C4-2B (cell line): Measurements from ENCODE around the gene BPI.

ENCODE experiments used
- ZFX ChIP-seq: fragments of 450-650 bp; IDR thresholded peaks from 2 replicates; pipeline ENCODE4 v1.6.1; 2017
- TF ChIP-seq, protein P1 (sequence below): fragments of 450-650 bp; conservative IDR thresholded peaks from 2 replicates; pipeline ENCODE4 v1.5.1; 2017; ENCODE audit warnings: mild to moderate bottlenecking

DNA sequence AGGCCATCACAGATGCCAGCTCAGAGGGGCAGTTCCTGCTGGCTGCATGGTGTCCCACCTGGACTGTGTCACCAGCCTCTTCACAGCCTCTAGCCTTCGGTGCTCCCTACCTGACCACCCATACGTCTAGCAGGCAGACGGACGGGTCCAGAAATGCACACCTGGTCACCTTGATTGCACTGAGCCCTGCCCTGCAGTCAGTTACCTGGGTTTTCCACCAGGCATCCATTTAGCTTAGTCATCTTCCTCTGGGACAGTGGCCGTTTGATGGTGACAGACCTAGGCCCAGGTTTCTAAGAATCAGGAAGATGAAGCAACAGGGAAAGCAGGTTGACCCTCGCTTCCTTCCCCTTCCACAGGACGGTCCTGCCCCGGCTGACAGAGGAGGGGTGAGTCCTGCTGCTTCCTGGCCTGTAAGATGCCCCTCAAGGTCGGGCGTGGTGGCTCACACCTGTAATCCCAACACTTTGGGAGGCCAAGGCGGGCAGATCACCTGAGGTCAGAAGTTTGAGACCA, 9.8 kb upstream of the BPI start:
- TF ChIP-seq, protein P1, sequence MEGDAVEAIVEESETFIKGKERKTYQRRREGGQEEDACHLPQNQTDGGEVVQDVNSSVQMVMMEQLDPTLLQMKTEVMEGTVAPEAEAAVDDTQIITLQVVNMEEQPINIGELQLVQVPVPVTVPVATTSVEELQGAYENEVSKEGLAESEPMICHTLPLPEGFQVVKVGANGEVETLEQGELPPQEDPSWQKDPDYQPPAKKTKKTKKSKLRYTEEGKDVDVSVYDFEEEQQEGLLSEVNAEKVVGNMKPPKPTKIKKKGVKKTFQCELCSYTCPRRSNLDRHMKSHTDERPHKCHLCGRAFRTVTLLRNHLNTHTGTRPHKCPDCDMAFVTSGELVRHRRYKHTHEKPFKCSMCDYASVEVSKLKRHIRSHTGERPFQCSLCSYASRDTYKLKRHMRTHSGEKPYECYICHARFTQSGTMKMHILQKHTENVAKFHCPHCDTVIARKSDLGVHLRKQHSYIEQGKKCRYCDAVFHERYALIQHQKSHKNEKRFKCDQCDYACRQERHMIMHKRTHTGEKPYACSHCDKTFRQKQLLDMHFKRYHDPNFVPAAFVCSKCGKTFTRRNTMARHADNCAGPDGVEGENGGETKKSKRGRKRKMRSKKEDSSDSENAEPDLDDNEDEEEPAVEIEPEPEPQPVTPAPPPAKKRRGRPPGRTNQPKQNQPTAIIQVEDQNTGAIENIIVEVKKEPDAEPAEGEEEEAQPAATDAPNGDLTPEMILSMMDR: no peak
- TF ChIP-seq ZFX: no peak
